Esophagus squamous epithelium (tissue), 4 donors: ENCODE measurements around the gene PGP.

Experiments
- POLR2A ChIP-seq, 4 donors: fragments of 450-650 bp; IDR thresholded peaks; one replicate each; pipeline ENCODE4 v1.6.1; 2017; ENCODE audit warnings: antibody characterized with exemption in 4 of 4, mild to moderate bottlenecking in 4 of 4, moderate library complexity in 3 of 4
- TF ChIP-seq, protein P1 (sequence below), 6 experiments: fragments of 450-650 bp in 4 of 6; fragments of 200-600 bp in 2 of 6; sonication (generic) in 2 of 6; IDR thresholded peaks; one replicate each; pipeline ENCODE4 v1.5.1; 2016 to 2019; ENCODE audit warnings: antibody characterized with exemption in 6 of 6, mild to moderate bottlenecking in 4 of 6, moderate library complexity in 4 of 6

DNA sequence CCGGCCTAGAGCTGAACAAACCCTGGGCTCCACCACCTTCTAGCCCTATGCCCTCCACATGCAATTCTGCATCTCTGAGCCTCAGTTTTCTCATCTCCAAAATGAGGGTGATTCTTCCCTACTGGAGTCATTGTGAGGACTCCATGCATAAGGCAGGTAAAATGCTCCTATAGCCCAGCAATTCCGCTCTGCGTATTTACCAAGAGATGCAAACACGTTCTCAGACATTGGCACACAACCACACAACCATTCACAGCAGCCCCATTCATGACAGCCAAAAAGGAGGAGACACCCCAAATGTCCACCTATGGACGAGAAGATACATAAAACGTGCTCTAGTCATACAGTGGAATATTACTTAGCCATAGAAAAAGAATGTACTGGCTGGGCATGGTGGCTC, 14.3 kb downstream of the PGP start:
- TF ChIP-seq, protein P1, sequence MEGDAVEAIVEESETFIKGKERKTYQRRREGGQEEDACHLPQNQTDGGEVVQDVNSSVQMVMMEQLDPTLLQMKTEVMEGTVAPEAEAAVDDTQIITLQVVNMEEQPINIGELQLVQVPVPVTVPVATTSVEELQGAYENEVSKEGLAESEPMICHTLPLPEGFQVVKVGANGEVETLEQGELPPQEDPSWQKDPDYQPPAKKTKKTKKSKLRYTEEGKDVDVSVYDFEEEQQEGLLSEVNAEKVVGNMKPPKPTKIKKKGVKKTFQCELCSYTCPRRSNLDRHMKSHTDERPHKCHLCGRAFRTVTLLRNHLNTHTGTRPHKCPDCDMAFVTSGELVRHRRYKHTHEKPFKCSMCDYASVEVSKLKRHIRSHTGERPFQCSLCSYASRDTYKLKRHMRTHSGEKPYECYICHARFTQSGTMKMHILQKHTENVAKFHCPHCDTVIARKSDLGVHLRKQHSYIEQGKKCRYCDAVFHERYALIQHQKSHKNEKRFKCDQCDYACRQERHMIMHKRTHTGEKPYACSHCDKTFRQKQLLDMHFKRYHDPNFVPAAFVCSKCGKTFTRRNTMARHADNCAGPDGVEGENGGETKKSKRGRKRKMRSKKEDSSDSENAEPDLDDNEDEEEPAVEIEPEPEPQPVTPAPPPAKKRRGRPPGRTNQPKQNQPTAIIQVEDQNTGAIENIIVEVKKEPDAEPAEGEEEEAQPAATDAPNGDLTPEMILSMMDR (IDR thresholded peaks at IDR 0.05), result no peak
- TF ChIP-seq POLR2A (IDR thresholded peaks at IDR 0.05), result no peak
